H9 (cell line): ENCODE results near the gene NUCB2. TPM values are rescaled to one million over a fixed set of nuclear protein-coding genes. Genes with fewer than 3 reads are reported as not detected.

Experiments used
- DNase-seq: peaks from one replicate; pipeline ENCODE4 v3.0.0-alpha.2; 2017
- H2AFZ ChIP-seq: one replicate; pipeline ENCODE4 v1.6.1; 2013; ENCODE audit warnings: mild to moderate bottlenecking, low read length, control low read depth, moderate library complexity
- H2AK5ac ChIP-seq: 2 replicates; pipeline ENCODE4 v1.6.1; 2013; ENCODE audit warnings: low read length, control low read depth, mixed read lengths; ENCODE audit not compliant: insufficient read length
- H2BK120ac ChIP-seq: one replicate; pipeline ENCODE4 v1.6.1; 2013; ENCODE audit warnings: low read depth, mild to moderate bottlenecking, low read length, control low read depth, inconsistent platforms; ENCODE audit not compliant: poor library complexity, severe bottlenecking
- H2BK12ac ChIP-seq: 2 replicates; pipeline ENCODE4 v1.6.1; 2013; ENCODE audit warnings: low read length, control low read depth, mixed read lengths, low read depth; ENCODE audit not compliant: insufficient read length
- H2BK15ac ChIP-seq: 2 replicates; pipeline ENCODE4 v1.6.1; 2013; ENCODE audit warnings: low read depth, low read length, control low read depth
- H2BK20ac ChIP-seq: one replicate; pipeline ENCODE4 v1.6.1; 2013; ENCODE audit warnings: low read depth, mild to moderate bottlenecking, low read length, control low read depth, inconsistent platforms; ENCODE audit not compliant: poor library complexity, severe bottlenecking
- H2BK5ac ChIP-seq: 2 replicates; pipeline ENCODE4 v1.6.1; 2013; ENCODE audit warnings: low read length, control low read depth, mixed read lengths; ENCODE audit not compliant: insufficient read length
- H3K14ac ChIP-seq: 2 replicates; pipeline ENCODE4 v1.6.1; 2013; ENCODE audit warnings: low read length, control low read depth; ENCODE audit not compliant: insufficient read depth
- H3K18ac ChIP-seq: 2 replicates; pipeline ENCODE4 v1.6.1; 2013; ENCODE audit warnings: low read depth, mild to moderate bottlenecking, mixed read lengths, low read length, control low read depth; ENCODE audit not compliant: insufficient read length
- H3K23ac ChIP-seq: 2 replicates; pipeline ENCODE4 v1.6.1; 2013; ENCODE audit warnings: low read length, control low read depth, mixed read lengths, low read depth; ENCODE audit not compliant: insufficient read length
- H3K23me2 ChIP-seq: 2 replicates; pipeline ENCODE4 v1.6.1; 2013; ENCODE audit warnings: low read depth, mild to moderate bottlenecking, mixed read lengths, low read length, control low read depth; ENCODE audit not compliant: insufficient read length, poor library complexity, severe bottlenecking
- H3K27ac ChIP-seq: 2 replicates; pipeline ENCODE4 v1.5.1; 2013; ENCODE audit warnings: low read length, control low read depth, mixed read lengths, low read depth; ENCODE audit not compliant: insufficient read length
- H3K27me3 ChIP-seq: 2 replicates; pipeline ENCODE4 v1.6.1; 2013; ENCODE audit warnings: low read length, control low read depth, inconsistent platforms; ENCODE audit not compliant: insufficient read depth
- H3K4ac ChIP-seq: 2 replicates; pipeline ENCODE4 v1.6.1; 2013; ENCODE audit warnings: low read depth, mild to moderate bottlenecking, control low read depth, inconsistent platforms, low read length, moderate library complexity
- H3K4me1 ChIP-seq: 2 replicates; pipeline ENCODE4 v1.6.1; 2013; ENCODE audit warnings: low read length, control low read depth, inconsistent platforms; ENCODE audit not compliant: insufficient read depth
- H3K4me2 ChIP-seq: 2 replicates; pipeline ENCODE4 v1.6.1; 2013; ENCODE audit warnings: low read length, control low read depth, mixed read lengths; ENCODE audit not compliant: insufficient read length, insufficient read depth
- H3K56ac ChIP-seq: 2 replicates; pipeline ENCODE4 v1.6.1; 2013; ENCODE audit warnings: low read depth, mild to moderate bottlenecking, mixed read lengths, low read length, control low read depth; ENCODE audit not compliant: insufficient read length
- H3K79me1 ChIP-seq: 2 replicates; pipeline ENCODE4 v1.6.1; 2013; ENCODE audit warnings: low read depth, mild to moderate bottlenecking, moderate library complexity, low read length, control low read depth, inconsistent platforms; ENCODE audit not compliant: insufficient read depth, poor library complexity, severe bottlenecking
- H3K79me2 ChIP-seq: 2 replicates; pipeline ENCODE4 v1.6.1; 2013; ENCODE audit warnings: low read length, control low read depth, inconsistent platforms; ENCODE audit not compliant: insufficient read depth
- H3K9ac ChIP-seq: 2 replicates; pipeline ENCODE4 v1.6.1; 2013; ENCODE audit warnings: low read length, control low read depth, mixed read lengths; ENCODE audit not compliant: insufficient read length; ENCODE audit errors: extremely low read depth
- H3K9me3 ChIP-seq: one replicate; pipeline ENCODE4 v1.6.1; 2013; ENCODE audit warnings: low read depth, low read length, inconsistent platforms; ENCODE audit not compliant: control insufficient read depth
- H3T11ph ChIP-seq: one replicate; pipeline ENCODE4 v1.6.1; 2013; ENCODE audit warnings: mild to moderate bottlenecking, low read length, control low read depth, inconsistent platforms
- H4K20me1 ChIP-seq: one replicate; pipeline ENCODE4 v1.6.1; 2013; ENCODE audit not compliant: control insufficient read depth, insufficient read length, insufficient read depth
- H4K5ac ChIP-seq: 2 replicates; pipeline ENCODE4 v1.6.1; 2013; ENCODE audit warnings: low read depth, mild to moderate bottlenecking, mixed read lengths, low read length, control low read depth; ENCODE audit not compliant: insufficient read length
- H4K8ac ChIP-seq: replicated peaks from 2 replicates; pipeline ENCODE4 v1.6.1; 2013; ENCODE audit warnings: low read length, control low read depth, mixed read lengths, low read depth; ENCODE audit not compliant: insufficient read length
- H4K91ac ChIP-seq: 2 replicates; pipeline ENCODE4 v1.6.1; 2013; ENCODE audit warnings: low read depth, mild to moderate bottlenecking, moderate library complexity, mixed read lengths, low read length, control low read depth; ENCODE audit not compliant: insufficient read length
- H3K27ac Mint-ChIP-seq, 3 experiments: 2 replicates in 2 of 3; 3 replicates in 1 of 3; pipeline ENCODE4 v1.8.0; 2020 to 2021; ENCODE audit warnings: mixed read lengths in 3 of 3, mild to moderate bottlenecking in 1 of 3, moderate library complexity in 1 of 3
- H3K27me3 Mint-ChIP-seq: 2 replicates; pipeline ENCODE4 v1.8.0; 2021; ENCODE audit warnings: low read depth, mild to moderate bottlenecking, moderate library complexity, mixed read lengths
- H3K36me3 Mint-ChIP-seq, 3 experiments: 2 replicates in 2 of 3; 3 replicates in 1 of 3; pipeline ENCODE4 v1.8.0; 2020 to 2021; ENCODE audit warnings: low read depth in 3 of 3, mixed read lengths in 3 of 3; ENCODE audit not compliant: insufficient read depth in 1 of 3
- H3K4me1 Mint-ChIP-seq, 2 experiments: 2 replicates each; pipeline ENCODE4 v1.8.0; 2020; ENCODE audit warnings: mixed read lengths in 2 of 2
- H3K4me3 Mint-ChIP-seq, 2 experiments: 2 replicates in 1 of 2; 3 replicates in 1 of 2; pipeline ENCODE4 v1.8.0; 2020 to 2021; ENCODE audit warnings: mild to moderate bottlenecking in 2 of 2, mixed read lengths in 2 of 2, moderate library complexity in 1 of 2
- H3K9me3 Mint-ChIP-seq, 2 experiments: 2 replicates in 1 of 2; 3 replicates in 1 of 2; pipeline ENCODE4 v1.8.0; 2020; ENCODE audit warnings: mild to moderate bottlenecking in 2 of 2, mixed read lengths in 2 of 2, moderate library complexity in 1 of 2
- WGBS: extraction: QIAGEN DNeasy Blood & Tissue Kit; methylation state at CpG from one replicate; pipeline ENCODE4 v1.1.7; 2013; ENCODE audit warnings: missing lambda C conversion rate, low lambda C conversion rate, mixed read lengths; ENCODE audit not compliant: insufficient read length; ENCODE audit errors: extremely low coverage; 5-methylcytosine and 5-hydroxymethylcytosine counted together
- total RNA-seq: library from RNA; stranded (reverse); gene quantifications from 2 replicates; pipeline ENCODE4 v1.2.1, GENCODE V29; 2021
- TF ChIP-seq, protein P1 (sequence below): fragments of 200-600 bp; sonication (generic); conservative IDR thresholded peaks from 3 replicates; pipeline ENCODE4 v1.8.0; 2021; ENCODE audit warnings: antibody characterized with exemption, mild to moderate bottlenecking

NUCB2 gene
- total RNA-seq, 1 experiment from 2014 or later, result 29.1 TPM

DNA sequence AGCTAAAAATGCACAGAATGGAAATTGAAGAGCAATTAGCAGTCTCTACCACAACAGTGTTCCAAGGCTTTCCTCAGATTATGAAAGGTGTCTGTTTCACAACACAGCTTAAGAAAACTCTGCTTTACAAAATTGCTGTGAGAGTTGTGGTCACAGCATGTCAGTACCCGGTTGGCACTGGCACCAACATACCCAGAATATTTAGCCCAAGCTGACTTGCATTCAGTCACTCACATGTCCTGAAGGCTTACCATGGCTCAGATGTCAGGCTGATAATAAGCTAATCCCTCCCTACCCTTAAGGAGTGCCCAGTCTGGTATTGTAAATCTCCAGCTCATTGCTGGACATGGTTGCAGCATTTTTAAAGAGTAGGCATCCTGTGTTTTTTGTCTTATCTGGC lies 90.0 kb downstream of the NUCB2 start:
- no CpG with 5 or more reads among the region's 1 CpG for WGBS
- no peak overlapping the region for H4K5ac ChIP-seq
- TF ChIP-seq, protein P1, sequence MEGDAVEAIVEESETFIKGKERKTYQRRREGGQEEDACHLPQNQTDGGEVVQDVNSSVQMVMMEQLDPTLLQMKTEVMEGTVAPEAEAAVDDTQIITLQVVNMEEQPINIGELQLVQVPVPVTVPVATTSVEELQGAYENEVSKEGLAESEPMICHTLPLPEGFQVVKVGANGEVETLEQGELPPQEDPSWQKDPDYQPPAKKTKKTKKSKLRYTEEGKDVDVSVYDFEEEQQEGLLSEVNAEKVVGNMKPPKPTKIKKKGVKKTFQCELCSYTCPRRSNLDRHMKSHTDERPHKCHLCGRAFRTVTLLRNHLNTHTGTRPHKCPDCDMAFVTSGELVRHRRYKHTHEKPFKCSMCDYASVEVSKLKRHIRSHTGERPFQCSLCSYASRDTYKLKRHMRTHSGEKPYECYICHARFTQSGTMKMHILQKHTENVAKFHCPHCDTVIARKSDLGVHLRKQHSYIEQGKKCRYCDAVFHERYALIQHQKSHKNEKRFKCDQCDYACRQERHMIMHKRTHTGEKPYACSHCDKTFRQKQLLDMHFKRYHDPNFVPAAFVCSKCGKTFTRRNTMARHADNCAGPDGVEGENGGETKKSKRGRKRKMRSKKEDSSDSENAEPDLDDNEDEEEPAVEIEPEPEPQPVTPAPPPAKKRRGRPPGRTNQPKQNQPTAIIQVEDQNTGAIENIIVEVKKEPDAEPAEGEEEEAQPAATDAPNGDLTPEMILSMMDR, result no peak
- no peak overlapping the region for H3K23ac ChIP-seq
- DNase-seq, result no peak
- H2AFZ ChIP-seq, result no peak overlapping the region
- no peak overlapping the region for H2BK12ac ChIP-seq
- H3K79me1 ChIP-seq, result no peaks in the 10 kb centered on the region
- H3K4ac ChIP-seq, result no peak overlapping the region
- no peak overlapping the region for H3T11ph ChIP-seq
- H3K18ac ChIP-seq, result no peak overlapping the region
- H3K9me3 ChIP-seq, result peaks cover 31% of the 10 kb centered on the region
- no peaks in the 10 kb centered on the region for H3K27me3 ChIP-seq
- H3K27ac ChIP-seq, result no peak overlapping the region
- H3K27ac Mint-ChIP-seq, result no peak overlapping the region; a peak in 1 of 7 replicates
- H3K4me1 Mint-ChIP-seq, result 0 out of 4 replicates have a peak, but pooled peaks cover 0 to 3% of the 10 kb centered on the region in 2 experiments
- H2BK5ac ChIP-seq, result no peak overlapping the region
- H3K23me2 ChIP-seq, result no peaks in the 10 kb centered on the region
- peaks cover 33 to 34% of the 10 kb centered on the region in 2 experiments for H3K9me3 Mint-ChIP-seq
- no peaks in the 10 kb centered on the region for H3K4me1 ChIP-seq
- no peak overlapping the region for H3K4me3 Mint-ChIP-seq
- no peak overlapping the region for H2BK20ac ChIP-seq
- H3K27me3 Mint-ChIP-seq, result peaks cover 9% of the 10 kb centered on the region
- no peak overlapping the region for H3K56ac ChIP-seq
- peaks cover 27 to 32% (median 30%) of the 10 kb centered on the region in 3 experiments for H3K36me3 Mint-ChIP-seq
- H2BK120ac ChIP-seq, result no peak overlapping the region
- H3K4me2 ChIP-seq, result no peak overlapping the region
- H3K9ac ChIP-seq, result no peak overlapping the region
- H2BK15ac ChIP-seq, result no peak overlapping the region
- no peak overlapping the region for H3K14ac ChIP-seq
- H4K8ac ChIP-seq, result no peak overlapping the region
- H2AK5ac ChIP-seq, result no peak overlapping the region
- H4K20me1 ChIP-seq, result no peaks in the 10 kb centered on the region
- no peak overlapping the region for H4K91ac ChIP-seq
- H3K79me2 ChIP-seq, result no peaks in the 10 kb centered on the region
